ENCODE measurements around the gene CRYBA1.

CRYBA1 gene

GRCh38 chr17:29283961-29284360, 37.3 kb downstream of the CRYBA1 start:
- DNase-seq: no peak

DNA sequence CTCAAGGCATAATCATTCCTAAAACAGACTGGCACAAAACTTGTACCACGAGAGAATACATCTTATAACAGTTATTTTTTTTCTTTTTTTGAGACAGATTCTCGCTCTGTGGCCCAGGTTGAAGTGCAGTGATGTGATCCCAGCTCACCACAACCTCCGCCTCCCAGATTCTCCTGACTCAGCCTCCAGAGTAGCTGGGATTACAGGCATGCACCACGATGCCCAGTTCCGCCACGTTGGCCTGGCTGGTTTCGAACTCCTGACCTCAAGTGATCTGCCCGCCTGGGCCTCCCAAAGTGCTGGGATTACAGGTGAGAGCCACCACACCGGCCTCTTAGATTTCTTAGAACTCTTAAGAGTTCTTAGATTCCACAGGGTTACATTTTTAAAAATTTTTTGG, 43.2 kb downstream of the CRYBA1 start:
- no peak for DNase-seq

DNA sequence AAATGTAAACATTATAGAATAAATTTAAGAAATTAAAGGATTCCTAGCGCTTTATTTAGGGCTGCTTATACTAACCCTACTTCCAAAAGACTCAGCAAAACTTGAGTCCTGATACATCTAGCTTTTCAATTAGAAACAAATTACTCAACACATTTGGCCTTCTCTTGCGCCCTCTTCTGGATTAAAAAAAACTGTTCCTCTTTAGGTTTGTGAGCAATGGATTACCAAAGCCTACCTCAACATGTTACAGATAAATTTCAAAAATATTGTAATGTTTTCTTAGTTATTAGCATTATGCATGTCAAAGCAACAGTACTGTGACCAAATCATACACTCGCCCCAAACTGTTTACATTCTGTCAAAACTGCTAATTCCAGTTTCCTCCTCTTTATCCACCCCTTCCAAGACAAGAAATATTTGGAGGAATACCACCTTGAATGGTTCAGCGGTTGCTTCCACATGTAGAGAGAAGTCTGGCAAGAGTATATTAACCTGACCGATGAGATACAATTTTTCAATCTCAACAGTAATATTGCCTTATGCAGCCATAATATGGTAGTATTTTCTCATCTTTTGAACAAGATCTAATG, 44.6 kb downstream of the CRYBA1 start:
- DNase-seq: no peak

GRCh38 chr17:29292071-29292991, 45.7 kb downstream of the CRYBA1 start:
- peak; percentile 52 for DNase-seq

- peak; percentile 66 for DNase-seq
Measured at GRCh38 chr17:29292992-29293889, 46.6 kb downstream of the CRYBA1 start.

DNA sequence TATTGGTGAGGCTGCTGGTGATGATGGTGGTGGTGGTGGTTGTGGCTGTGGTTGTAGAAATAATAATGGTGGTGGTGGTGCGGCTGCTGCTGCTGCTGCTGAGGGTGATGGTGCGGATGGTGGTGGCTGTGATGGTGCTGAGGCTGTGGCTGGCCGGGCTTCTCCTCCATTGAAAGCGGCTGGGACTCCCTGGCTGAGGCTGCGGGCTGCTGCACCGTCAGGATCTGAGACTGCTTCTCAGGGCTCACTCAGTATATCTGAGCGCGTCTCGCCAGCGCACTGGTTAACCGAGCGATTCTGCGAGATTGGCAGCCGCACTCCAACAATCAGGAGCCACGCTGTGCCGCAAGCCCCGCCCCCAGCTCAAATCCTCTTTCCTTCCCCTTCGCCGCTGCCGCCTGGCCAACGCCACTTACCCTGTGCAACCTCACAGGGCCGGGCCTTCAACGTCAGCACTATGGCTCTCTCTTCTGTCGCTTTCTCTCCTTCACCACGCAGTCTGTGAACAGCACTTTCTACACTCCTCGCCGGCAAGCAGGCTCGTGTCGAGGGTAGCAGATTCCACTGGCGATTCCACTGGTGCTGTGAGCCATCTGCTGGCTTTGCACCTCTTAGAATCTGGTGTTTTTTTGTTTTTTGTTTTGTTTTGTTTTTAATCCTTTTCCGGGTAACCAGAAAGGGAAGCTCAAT, 47.4 kb downstream of the CRYBA1 start, which contains the start of gene NUFIP2:
NUFIP2 (minus strand) TSS at position 259 of the 690 bp plus-strand sequence; CDS start at position 170, 89 bp downstream.
- peak; percentile 98 for DNase-seq

DNA sequence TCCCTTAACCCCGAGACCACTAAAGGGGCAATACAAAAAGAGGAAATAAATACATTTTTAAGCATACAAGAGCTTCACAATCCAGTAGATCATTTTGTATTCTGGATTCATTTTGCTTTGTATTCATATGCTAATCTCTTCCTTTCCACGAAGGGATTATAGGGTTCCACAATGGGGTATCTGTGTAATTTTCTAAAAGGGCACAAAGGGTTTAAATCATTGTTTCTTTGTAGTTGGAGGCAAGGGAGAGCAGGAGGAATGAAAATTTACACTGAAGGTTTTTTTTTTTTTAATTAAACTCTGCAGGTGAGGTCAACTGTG, 47.9 kb downstream of the CRYBA1 start:
- DNase-seq: no peak

DNA sequence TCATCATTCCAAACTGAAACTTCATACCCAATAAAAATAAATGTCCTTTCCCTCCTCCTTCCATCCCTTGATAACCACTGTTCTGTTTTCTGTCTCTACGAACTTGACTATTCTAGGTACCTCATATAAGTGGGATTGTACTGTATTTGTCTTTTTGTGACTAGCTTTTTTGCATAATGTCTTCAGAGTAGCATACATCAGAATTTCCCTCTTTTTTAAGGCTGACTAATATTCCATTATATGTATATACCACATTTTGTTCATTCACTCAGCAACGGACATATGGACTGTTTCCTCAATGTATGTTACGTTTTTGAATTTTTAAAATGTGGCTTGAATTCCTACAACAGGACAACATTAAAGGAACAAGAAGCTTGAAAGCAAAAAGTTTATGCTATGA, 48.8 kb downstream of the CRYBA1 start:
- no peak for DNase-seq

- DNase-seq: no peak
Measured at GRCh38 chr17:29299031-29299430, 52.4 kb downstream of the CRYBA1 start.

DNA sequence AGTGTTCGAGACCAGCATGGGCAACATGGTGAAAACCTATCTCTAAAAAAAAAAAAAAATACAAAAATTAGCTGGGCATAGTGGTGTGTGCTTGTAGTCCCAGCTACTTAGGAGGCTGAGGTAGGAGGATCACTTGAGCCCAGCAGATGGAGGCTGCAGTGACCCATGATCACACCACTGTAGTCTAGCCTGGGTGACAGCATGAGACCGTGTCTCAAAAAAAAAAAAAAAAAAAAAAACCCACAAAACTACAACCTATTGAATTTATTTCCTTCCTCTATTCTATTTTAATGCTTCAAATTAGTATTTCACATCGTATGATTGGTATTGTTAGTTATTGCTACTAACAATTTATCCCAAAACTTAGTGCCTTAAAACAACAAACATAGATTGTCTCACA, 56.7 kb downstream of the CRYBA1 start:
- DNase-seq: no peak

All from stimulated activated naive CD4-positive, alpha-beta T cell treated with Interleukin-2 at 50 U/mL for 16 hours (primary cell).